GM18870 (cell line): ENCODE results near the gene SIAH3.

ENCODE experiments used
- ATAC-seq: cut with Tn5 transposase; IDR thresholded peaks from one replicate; pipeline ENCODE4 v1.9.1; 2021; ENCODE audit warnings: moderate library complexity; ENCODE audit not compliant: unreplicated experiment

SIAH3 gene

GRCh38 chr13:45748941-45749759 is 102.4 kb downstream of the SIAH3 start:
- ATAC-seq: no peak

- ATAC-seq: no peak
Observed at GRCh38 chr13:45747071-45747470, 104.5 kb downstream of the SIAH3 start.

GRCh38 chr13:45744979-45745378 is 106.6 kb downstream of the SIAH3 start:
- ATAC-seq: no peak

- ATAC-seq: no peak
Observed at GRCh38 chr13:45742985-45743384, 108.6 kb downstream of the SIAH3 start.

GRCh38 chr13:45737571-45738017 is 114.0 kb downstream of the SIAH3 start:
- no peak for ATAC-seq

- ATAC-seq: no peak
Observed at GRCh38 chr13:45733361-45733760, 118.2 kb downstream of the SIAH3 start.

GRCh38 chr13:45732916-45733315 is 118.6 kb downstream of the SIAH3 start:
- ATAC-seq: no peak

GRCh38 chr13:45731455-45731854 is 120.1 kb downstream of the SIAH3 start:
- no peak for ATAC-seq

GRCh38 chr13:45728759-45729158 is 122.8 kb downstream of the SIAH3 start:
- no peak for ATAC-seq
